Epithelial cell of esophagus (primary cell): Measurements from ENCODE around the gene SEL1L3.
"Not testable (repeated sequence)": the region's sequence is repeated elsewhere in the genome, so short reads cannot be mapped to it uniquely, and the experiment has no call there.

Source experiments
- DNase-seq: peaks from one replicate; pipeline ENCODE4 v3.0.0; 2010; ENCODE audit warnings: low read depth
- H3K4me3 ChIP-seq: 2 replicates; pipeline ENCODE4 v1.5.1; 2011; ENCODE audit warnings: mild to moderate bottlenecking, low read length, control low read depth
- CTCF ChIP-seq: IDR thresholded peaks from 2 replicates; pipeline ENCODE4 v1.5.1; 2011; ENCODE audit warnings: low read depth, mild to moderate bottlenecking, low read length, control low read depth, inconsistent platforms; ENCODE audit not compliant: insufficient read depth; ENCODE audit errors: missing control alignments

SEL1L3 gene

GRCh38 chr4:25862411-25863346 lies at the start of gene SEL1L3:
SEL1L3 (minus strand) TSS chr4:25862988; CDS start chr4:25862836, 152 bp downstream.
- peak within 1 kb of the TSS; percentile 63 for H3K4me3 ChIP-seq
- DNase-seq, result peak; percentile 44
- TF ChIP-seq CTCF, result no peak

GRCh38 chr4:25911356-25911755 lies 48.6 kb upstream of the SEL1L3 start:
- H3K4me3 ChIP-seq, result no peak overlapping the region

GRCh38 chr4:25908491-25908901 lies 45.7 kb upstream of the SEL1L3 start:
- no peak for TF ChIP-seq CTCF
- peak; percentile 89 for DNase-seq
- H3K4me3 ChIP-seq, result no peak overlapping the region

More at GRCh38 chr4:25911356-25911755, 48.6 kb upstream of the SEL1L3 start:
- no peak for DNase-seq
- no peak for TF ChIP-seq CTCF

- not testable (repeated sequence) for DNase-seq, H3K4me3 ChIP-seq
These were observed 43.3 kb upstream of the SEL1L3 start for GRCh38 chr4:25906113-25906512.

- no peak overlapping the region for H3K4me3 ChIP-seq
- no peak for TF ChIP-seq CTCF
- no peak for DNase-seq
These were observed 42.6 kb upstream of the SEL1L3 start for GRCh38 chr4:25905371-25905770.

- H3K4me3 ChIP-seq, result no peak overlapping the region
- TF ChIP-seq CTCF, result no peak
- DNase-seq, result no peak
These were observed 41.9 kb upstream of the SEL1L3 start for GRCh38 chr4:25904748-25905082.

- TF ChIP-seq CTCF, result no peak
- DNase-seq, result peak; percentile 18
- no peak overlapping the region for H3K4me3 ChIP-seq
These were observed 41.3 kb upstream of the SEL1L3 start for GRCh38 chr4:25903900-25904747.
